GM19397 (cell line): ENCODE measurements around the gene MTG1.

ENCODE experiments used
- ATAC-seq: cut with Tn5 transposase; IDR thresholded peaks from one replicate; pipeline ENCODE4 v1.9.1; 2021; ENCODE audit warnings: mild to moderate bottlenecking, moderate library complexity; ENCODE audit not compliant: unreplicated experiment

The MTG1 gene

DNA sequence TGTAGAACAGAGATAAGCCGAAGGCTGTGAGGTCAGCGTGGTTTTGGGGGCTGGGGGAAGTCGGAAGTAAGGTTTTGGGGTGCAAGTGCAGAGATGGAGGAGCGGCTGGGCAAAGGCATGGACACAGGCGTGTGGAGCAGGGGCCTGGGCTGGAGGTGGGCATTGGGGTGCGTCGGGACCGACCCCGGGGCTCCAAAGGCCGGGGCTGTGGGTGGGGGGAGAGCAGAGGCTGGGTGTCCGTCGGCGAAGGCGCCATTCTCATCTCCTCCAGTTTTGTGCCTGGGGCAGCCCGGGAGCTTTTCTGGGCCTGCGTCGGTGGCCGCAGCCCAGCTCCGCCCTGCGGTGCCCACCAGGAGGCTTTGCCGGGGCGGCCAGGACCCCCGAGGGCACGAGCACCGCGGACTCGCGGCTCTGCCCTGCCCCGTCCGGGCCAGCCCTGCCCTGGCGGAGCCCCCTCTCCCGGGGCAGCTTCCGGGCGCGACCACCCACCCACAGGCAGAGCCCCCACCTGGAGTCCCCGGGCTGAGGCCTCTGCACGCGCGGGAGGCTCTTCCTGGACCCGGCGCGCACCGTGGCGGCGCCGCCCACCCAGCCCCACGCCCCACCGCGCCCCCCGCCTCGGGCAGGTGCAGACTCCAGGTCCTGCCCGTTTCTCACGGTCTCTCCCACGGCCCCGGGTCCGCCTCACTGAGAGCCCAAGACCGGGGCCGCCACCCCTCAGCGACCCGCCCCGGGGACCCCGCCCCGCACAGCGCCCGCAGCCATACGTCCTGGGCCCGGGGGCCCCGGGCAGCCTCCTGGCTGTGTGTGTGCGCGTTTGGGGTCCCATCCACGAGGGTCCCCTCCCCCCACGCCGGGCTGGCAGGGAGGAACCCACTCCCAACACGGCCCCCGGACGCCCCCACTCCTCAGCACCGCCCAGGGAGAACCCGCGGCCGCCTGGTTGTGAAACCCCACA, 52.1 kb downstream of the MTG1 start:
- no peak for ATAC-seq

DNA sequence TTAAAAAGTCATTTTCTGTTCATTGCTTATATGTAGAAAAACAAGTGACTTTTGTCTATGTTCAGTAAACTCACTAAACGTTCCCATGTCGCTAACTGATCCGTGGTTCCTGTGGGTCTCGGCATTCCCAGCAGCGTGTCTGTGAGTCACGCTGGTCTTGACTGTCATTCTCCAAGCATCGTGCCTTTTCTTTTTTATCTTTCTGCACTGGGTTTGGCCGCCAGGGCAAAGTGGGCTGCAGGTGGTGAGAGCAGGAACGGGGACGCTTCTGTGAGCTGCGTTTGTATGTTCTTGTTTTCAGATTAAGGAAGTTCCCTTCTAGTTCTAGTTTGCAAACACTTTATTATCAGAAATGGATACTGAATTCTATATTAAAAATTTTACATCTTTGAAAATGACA, 53.0 kb downstream of the MTG1 start:
- no peak for ATAC-seq

DNA sequence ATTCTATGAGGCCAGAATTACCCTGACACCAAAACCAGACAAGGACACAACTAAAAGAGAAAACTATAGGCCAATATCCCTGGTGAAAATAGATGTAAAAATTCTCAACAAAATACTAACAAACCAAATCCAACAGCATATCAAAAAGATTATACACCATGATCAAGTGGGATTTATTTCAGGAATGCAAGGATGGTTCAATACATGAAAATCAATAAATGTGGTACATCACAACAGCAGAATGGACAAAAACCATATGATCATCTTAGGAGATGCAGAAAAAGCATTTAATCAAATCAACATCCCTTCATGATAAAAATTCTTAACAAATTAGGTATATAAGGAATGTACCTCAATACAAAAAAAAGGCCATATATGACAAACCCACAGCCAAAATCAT, 54.2 kb downstream of the MTG1 start:
- no peak for ATAC-seq

DNA sequence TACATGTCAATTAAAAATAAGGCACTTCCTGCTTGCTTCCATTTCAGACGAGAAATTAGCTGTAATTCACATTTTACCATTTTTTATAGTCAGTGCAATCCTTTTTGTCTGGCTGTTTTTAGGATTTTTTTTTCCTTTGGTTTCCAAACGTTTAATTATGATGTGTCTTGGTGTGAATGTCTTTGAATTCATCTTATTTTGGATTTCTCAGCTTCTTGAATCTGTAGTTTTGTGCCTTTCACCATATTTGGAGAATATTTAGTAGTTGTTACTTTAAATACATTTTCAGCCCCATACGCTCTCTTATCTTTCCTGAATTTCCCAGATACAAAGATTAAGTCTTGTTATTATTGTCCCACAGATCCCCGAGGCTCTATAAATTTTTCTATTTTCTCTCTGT, 57.4 kb downstream of the MTG1 start:
- ATAC-seq, result no peak

DNA sequence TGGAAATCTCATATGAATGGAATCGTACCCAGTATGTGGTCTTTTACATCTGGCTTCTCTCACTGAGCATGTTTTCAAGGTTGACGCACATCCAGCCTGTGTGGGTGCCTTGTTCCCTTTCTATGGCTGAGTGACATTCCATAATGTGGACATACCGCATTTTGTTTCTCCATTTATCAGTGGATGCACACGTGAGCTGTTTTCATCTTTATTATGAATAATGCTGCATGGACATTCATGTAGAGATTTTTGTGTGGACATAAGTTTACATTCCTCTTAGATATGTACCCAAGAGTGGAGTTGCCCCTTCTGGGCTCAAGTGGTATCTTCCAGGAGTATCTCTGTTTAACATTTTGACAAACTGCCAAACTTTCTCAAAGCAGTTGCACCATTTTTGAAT, 58.5 kb downstream of the MTG1 start:
- no peak for ATAC-seq

DNA sequence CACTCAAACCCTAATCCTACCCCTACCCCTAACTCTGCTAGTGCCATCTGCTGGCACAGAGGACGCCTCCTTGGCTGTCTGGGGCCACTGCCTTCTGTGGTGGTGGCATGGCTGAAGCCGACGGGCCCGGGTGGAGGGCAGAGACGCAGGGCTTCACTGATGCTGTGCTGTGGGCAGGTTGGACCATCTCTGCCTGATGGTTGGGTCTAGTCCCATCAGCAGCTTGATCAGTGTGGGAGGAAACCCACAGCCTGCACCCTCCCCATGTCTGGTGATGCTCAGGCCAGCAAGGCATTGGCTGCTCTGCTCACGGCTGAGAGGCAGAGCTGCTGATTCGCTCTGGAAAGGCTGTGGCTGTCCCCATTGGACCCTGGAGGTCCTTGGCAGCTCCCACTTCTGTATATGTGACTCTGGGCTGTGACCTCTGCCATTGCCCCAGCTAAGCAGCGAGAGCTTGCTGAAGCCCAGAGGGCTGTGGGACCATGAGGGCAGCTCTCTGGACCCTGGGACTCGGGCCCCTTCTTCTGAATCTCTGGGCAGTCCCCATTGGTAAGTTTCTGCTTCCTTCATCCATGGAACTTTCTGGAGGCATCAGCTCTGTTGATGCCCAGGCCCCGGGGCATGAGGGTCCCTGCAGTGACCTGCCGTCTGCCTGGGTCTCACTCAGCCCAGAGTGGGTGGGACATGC, 59.7 kb downstream of the MTG1 start, which contains the start of gene SCART1:
TSS of gene SCART1 (plus strand) at position 430 of the 688 bp plus-strand sequence. CDS start at position 483, 53 bp downstream.
- no peak for ATAC-seq

DNA sequence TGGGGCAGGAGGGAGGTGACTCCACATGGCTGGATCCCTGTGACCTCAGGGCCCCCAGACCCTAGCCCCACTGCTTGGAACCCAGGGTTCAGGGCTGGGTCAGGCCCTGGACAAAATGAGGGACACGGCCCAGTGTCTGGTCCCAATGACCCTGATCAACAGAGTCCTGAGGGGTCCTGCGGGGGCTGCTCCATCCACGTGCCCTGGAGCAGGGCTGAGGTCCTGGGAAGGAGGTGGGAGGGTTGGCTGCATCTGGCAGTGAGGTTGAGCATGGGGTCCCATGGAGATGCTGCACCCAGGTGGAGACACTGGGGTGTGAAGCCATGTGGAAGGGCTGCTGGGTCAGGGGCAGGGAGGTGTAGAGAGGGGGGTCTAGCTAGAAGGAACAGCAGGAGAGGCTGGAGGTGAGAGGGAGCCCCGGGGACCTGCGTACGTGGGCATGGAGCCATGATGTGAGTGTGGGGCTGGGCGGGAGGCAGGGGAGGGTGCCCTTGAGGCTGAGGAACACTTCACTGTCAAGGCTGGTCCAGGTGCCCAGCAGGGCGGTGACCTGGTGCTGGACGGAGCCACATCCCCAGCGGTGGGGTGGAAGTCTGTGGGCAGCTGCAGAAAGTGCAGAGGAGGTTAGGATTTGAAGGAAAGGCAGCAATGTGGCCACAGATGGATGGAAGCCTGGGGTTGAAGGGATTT, 60.4 kb downstream of the MTG1 start:
- no peak for ATAC-seq

DNA sequence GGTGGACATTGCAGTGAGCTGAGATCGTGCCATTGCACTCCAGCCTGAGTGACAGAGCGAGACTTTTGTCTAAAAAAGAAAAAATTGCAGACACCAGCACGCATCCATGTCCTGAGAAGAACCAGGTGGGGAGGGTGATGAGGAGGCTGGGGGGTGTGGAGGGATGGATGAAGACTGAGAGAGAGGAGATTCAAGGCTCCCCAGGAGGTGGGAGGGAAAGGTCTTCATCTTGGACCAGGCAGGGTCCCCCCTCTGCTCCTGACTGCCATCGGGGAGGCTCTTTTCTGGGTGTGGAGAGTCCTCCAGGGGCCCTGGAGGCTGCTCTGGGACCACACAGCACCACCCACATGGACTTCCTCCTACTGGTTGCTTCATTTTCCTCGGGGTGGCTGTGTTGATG, 61.2 kb downstream of the MTG1 start:
- no peak for ATAC-seq

DNA sequence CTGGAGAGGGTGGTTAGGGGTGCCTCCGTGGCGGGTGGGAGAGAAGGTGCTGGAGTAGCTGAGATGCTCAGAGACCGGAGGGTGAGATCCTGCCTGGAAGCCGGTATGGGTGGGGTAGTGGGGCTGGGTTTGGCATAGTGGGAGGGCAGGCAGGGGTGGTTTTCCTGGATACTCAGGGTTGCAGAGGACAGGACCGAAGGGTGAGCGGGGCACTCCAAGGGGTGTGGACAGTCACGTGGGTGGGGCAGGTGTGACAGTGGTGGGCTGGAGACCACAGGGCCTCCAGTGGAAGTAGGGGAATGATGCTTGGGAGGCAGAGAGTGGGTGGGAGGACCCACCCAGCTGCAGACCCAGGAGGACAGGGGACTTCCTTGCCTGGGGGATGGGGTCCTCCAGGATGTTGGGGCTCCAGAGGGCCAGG, 61.7 kb downstream of the MTG1 start:
- ATAC-seq, result no peak

DNA sequence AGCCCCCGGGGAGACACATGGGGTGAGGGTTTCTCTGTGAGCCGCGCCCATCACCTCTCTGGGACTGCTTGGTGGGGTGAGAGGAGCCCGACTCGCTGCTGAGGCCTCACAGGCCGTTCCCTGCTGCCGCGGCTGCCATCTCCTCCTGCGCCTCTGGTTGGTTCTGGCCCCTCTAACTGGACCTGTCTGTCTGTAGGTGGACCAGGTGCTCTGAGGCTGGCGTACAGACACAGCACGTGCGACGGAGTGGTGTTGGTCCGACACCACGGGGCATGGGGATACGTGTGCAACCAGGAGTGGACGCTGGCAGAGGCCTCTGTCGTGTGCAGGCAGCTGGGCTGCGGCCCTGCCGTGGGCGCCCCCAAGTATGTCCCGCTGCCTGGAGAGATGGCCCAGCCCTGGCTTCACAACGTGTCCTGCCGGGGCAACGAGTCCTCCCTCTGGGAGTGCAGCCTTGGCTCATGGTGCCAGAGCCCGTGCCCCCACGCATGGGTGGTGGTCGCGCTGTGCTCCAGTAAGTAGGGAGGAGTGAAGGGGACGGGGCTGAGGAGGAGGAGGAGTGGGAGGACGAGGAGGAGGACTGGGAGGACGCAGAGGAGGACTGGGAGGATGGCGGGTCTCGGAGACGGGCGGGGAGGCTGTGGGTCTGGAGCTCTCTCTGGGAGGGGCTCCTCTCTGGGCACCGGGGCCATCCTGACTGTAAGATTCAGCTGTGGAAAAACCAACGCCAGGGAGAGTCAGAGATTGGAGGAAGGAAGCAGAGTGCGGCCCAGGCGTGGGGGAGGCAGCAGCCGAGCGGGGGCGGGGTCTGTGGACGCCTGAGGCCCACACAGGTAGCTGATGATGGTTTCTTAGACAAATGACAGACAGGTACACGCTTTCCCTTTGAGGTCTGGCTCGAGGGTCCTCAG, 62.3 kb downstream of the MTG1 start:
- ATAC-seq, result no peak

DNA sequence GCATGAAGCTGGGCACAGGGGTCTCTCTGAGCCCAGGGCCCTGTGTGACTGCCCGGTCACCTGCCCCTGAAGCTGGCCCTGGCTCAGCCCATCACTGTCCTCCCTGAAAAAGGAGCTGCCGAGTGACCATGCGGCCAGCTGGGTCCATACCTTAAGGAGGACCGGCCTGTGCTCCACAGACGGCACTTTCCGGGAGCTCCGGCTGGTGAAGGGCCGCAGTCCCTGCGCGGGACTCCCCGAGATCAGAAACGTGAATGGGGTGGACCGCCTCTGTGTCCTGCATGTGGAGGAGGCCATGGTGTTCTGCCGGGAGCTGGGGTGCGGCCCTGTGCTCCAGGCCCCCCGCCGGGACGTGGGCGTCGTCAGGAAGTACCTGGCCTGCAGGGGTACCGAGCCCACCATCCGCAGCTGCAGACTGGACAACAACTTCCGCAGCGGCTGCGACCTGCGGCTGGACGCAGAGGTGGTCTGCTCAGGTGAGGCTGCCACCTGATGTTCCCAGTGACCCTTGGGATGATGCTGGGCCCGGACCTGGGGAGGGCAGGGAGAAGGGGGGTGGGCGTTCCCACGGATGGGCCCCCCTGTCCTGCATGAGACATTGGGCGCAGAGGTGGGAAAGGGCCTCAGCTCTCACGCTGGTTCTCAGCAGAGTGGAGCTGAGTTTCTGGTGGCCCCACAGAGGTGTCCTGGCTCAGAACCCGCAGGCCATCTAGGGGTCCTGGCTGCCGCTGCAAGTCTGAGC, 63.3 kb downstream of the MTG1 start:
- no peak for ATAC-seq

DNA sequence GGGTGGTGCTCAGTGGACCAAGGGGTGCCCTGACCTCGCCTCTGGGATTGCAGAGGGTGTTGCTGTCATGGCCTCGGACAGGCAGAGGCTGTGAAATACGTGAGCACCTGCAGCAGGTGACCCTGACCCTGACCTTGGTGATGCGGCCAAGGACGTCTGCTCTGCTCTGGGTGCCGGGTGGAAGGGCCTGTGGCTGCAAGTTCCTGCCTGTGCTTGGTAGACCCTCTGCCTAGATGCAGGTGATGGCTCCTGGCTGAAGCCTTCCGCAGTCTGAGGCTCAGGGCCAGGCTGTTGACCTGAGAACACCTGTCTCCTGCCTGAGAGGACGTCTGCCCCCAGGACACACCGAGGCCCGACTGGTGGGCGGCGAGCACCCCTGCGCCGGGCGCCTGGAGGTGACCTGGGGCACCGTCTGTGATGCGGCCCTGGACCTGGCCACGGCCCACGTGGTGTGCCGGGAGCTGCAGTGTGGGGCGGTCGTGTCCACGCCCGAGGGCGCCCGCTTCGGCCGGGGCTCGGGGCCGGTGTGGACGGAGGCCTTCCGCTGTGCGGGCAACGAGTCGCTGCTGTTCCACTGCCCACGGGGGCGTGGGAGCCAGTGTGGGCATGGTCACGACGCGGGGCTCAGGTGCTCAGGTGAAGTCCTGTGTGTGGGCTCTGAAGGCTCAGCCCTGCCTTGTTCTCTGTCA, 64.2 kb downstream of the MTG1 start:
- ATAC-seq, result no peak

DNA sequence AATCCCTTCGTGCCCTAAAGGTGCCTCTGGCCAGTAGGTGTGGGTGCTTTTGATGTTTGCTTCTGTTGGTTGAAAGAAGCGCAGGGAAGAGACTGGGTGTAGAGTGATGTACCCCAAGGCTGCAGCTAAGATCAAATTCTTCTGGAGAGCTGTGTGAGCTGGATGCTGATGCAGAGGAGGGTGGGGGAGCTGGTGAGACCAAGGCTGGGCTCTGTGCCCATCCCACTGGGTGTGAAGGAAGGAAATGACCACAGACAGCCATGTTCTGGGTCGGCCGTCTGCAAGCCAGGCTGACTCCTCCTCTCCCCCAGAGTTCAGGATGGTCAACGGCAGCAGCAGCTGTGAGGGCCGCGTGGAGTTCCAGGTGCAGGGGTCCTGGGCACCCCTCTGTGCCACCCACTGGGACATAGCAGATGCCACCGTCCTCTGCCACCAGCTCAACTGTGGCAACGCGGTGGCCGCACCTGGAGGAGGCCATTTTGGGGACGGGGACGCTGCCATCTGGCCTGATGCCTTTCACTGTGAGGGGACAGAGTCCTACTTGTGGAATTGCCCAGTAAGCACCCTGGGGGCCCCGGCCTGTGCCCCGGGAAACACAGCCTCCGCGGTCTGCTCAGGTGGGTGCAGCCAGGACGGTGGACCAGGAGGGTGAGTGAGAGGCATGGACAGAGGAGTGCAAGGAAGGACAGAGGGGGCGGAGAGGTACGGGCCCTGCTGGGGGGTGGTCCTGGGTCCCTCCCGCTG, 64.9 kb downstream of the MTG1 start:
- no peak for ATAC-seq

DNA sequence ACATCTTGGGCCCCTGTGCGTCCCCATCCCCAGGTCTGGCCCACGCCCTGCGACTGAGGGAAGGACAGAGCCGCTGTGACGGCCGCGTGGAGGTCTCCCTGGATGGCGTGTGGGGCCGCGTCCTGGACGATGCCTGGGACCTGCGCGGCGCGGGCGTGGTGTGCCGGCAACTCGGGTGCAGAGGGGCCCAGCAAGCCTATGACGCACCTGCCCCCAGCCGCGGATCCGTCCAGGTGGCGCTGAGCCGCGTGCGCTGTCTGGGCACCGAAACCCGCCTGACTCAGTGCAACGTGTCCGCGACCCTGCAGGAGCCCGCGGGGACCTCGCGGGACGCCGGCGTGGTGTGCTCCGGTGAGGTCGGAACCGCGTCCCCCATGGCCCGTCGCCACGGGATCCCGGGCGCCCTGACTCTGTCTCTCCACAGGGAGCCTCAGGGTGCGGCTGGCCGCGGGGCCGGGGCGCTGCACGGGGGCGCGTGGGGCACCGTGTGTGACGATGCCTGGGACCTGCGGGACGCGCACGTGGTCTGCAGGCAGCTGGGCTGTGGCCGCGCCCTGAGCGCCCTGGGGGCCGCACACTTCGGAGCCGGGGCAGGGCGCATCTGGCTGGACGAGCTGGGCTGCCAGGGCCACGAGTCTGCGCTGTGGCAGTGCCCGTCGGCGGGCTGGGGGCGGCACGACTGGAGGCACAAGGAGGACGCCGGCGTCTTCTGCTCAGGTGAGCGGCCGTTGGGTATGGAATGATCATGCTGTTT, 65.7 kb downstream of the MTG1 start:
- ATAC-seq, result no peak

DNA sequence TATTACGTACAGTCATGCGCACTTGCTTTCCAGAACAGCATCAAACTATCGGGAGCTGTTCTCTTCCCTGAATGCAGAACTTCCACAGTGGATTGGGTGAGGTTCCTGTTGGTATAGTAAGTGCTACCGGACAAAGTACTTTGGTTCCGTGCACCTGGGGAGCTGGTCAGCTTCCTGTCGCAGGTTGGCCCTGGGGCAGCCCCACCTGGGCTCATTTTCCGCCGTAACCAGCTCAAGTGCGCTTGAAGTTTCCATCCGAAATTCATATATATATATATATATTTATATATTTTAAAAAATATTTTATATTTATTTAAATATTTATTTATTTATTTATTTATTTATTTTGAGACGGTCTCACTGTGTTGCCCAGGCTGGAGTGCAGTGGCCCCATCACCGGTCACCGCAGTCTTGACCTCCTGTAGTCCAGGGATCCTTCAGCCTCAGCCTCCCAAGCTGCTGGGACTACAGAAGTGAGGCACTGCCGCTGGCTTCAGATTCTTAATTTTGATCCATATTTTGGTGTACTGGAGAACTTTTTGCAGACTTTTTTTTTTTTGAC, 66.3 kb downstream of the MTG1 start:
- no peak for ATAC-seq

DNA sequence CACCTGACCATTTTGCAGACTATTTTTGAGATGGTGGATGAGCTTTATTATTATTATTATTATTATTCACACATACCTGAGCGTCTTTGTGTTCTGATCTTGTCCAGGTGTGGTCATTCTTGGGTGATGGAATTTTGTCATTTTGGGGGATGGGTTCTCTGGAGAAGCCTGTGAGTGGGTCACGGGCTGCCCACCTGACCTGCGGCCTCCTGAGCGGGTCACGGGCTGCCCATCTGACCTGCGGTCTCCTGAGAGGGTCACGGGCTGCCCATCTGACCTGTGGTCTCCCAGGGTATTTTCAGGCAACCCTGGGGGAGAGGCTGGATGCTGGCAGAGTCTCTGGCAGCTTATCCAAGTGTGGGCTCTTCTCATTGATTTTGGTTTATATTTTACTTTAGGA, 67.1 kb downstream of the MTG1 start:
- no peak for ATAC-seq

DNA sequence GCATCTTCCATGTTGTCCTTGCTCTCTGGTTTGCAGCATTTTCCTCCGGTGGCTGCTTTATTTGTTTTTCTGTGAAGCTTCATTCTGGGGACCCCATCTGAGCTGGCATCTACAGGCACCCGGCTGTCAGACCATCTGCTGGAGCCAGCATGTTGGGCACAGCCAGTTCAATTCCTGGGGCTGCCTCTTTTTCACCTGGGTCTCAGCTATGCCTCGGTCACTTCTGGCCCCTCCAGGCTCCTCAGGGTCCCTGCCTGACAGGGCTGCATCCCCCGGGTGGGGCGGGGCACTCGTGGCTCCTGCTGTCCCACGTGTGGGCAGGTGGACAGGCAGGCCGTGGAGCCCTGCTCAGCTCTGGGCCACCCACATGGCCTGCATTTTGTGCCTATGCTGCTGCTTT, 67.9 kb downstream of the MTG1 start:
- ATAC-seq, result no peak
